ENCODE results near the gene MTCL1.

DNA sequence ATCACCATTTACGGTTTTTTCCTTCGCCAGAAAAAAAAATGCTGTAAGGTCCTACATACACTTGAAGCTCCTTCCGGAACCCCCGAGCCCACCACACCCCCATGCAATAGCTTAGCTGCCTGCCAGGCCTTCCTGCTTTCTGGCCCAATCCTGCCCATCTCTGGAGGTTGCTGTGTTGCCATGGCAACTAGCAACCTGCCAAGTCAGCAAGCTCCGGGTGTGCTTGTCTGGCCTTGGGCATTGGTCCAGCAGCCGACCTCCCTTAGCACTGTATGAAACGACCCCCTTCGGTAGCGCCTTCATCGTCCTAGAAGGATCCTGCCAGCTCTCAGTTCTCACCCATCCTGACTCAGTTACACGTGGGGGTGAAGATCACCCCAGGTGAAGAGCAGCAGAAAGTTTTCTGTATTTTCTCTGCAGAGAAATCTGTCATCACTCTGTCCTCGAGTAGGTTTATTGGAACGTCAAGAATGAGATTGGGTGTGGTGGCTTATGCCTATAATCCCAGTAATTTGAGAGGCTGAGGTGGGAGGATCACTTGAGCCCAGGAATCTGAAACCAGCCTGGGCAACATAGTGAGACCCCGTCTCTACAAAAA lies 47.4 kb upstream of the MTCL1 start:
- TF ChIP-seq, protein P1, sequence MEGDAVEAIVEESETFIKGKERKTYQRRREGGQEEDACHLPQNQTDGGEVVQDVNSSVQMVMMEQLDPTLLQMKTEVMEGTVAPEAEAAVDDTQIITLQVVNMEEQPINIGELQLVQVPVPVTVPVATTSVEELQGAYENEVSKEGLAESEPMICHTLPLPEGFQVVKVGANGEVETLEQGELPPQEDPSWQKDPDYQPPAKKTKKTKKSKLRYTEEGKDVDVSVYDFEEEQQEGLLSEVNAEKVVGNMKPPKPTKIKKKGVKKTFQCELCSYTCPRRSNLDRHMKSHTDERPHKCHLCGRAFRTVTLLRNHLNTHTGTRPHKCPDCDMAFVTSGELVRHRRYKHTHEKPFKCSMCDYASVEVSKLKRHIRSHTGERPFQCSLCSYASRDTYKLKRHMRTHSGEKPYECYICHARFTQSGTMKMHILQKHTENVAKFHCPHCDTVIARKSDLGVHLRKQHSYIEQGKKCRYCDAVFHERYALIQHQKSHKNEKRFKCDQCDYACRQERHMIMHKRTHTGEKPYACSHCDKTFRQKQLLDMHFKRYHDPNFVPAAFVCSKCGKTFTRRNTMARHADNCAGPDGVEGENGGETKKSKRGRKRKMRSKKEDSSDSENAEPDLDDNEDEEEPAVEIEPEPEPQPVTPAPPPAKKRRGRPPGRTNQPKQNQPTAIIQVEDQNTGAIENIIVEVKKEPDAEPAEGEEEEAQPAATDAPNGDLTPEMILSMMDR (IDR thresholded peaks at IDR 0.05; ENCODE audit: poor library complexity) = no peak
- no peak for TF ChIP-seq EZH2phosphoT487 (IDR thresholded peaks at IDR 0.05; ENCODE audit: low read depth, severe bottlenecking, unreplicated experiment)

Data from hepatocyte (in vitro differentiated cells).